Measurements from ENCODE around the gene CYTH4.

DNA sequence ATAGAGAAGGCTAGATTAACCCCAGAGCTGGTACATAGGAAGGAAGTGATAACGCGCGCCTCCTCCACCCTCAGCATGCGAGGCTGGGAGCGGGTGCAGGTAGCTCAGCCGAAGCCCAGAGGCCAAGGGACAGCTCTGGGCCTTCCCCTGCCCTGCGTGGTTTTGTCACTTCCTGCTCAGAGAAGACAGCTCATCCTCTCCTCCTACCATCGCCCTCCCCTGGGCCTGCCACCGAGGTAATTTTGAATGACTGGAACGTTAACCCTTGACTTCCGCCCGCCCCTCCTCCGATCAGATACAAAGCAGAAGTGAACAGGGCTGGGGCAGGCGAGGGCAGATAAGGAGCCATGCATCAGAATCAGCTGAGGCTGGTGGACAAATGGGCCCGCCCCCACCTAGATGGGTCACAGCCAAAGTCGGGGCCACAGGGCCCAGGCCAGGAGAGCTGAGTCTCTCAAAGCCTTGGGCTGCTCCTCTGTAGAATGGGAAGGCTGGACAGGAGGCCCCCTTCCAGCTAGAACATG, 39.9 kb upstream of the CYTH4 start:
- TF ChIP-seq, protein P1, sequence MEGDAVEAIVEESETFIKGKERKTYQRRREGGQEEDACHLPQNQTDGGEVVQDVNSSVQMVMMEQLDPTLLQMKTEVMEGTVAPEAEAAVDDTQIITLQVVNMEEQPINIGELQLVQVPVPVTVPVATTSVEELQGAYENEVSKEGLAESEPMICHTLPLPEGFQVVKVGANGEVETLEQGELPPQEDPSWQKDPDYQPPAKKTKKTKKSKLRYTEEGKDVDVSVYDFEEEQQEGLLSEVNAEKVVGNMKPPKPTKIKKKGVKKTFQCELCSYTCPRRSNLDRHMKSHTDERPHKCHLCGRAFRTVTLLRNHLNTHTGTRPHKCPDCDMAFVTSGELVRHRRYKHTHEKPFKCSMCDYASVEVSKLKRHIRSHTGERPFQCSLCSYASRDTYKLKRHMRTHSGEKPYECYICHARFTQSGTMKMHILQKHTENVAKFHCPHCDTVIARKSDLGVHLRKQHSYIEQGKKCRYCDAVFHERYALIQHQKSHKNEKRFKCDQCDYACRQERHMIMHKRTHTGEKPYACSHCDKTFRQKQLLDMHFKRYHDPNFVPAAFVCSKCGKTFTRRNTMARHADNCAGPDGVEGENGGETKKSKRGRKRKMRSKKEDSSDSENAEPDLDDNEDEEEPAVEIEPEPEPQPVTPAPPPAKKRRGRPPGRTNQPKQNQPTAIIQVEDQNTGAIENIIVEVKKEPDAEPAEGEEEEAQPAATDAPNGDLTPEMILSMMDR (conservative IDR thresholded peaks at IDR 0.05; ENCODE audit: low read depth in 2 of 2): no peak
- TF ChIP-seq ZNF331 (CRISPR knock-in tag; IDR thresholded peaks at IDR 0.05; ENCODE audit: low read depth): no peak
- TF ChIP-seq POLR2AphosphoS5 (IDR thresholded peaks at IDR 0.05; ENCODE audit: low read depth): no peak
- TF ChIP-seq EZH2 (IDR thresholded peaks at IDR 0.05; ENCODE audit: low read depth, unreplicated experiment): no peak
- TF ChIP-seq JUNB (IDR thresholded peaks at IDR 0.05; ENCODE audit: unreplicated experiment): no peak
- no peak for TF ChIP-seq EZH2phosphoT487 (IDR thresholded peaks at IDR 0.05; ENCODE audit: unreplicated experiment)
- TF ChIP-seq CREB1 (CRISPR knock-in tag; IDR thresholded peaks at IDR 0.05; ENCODE audit: low read depth): no peak

Data from GM23338 (cell line).